Stimulated activated CD8-positive, alpha-beta memory T cell treated with anti-CD3 and anti-CD28 coated beads, Interleukin-7, amount 100 ng/mL, for 24 hours (primary cell): ENCODE results near the gene NR3C1.
"Not testable (repeated sequence)": the region's sequence is repeated elsewhere in the genome, so short reads cannot be mapped to it uniquely, and the experiment has no call there.

ENCODE experiments used
- DNase-seq: peaks from one replicate; pipeline ENCODE4 v3.0.0-alpha.2; 2020; ENCODE audit warnings: low read depth

NR3C1 gene

DNA sequence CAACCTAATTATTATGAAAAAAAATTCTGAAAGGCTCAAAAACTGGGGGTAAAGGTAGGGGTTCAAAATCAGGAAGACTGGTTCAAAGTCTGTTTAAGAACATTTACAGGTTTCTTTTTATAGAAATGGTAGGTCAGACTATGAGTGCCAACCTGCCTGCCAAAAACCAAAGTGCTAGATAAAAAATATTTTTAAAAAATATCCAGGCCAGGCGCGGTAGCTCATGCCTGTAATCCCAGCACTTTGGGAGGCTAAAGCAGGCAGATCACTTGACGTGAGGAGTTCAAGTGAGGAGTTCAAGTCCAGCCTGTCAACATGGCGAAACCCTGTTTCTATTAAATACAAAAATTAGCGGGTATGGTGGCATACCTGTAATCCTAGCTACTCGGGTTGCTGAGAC, 67.0 kb downstream of the NR3C1 start:
- no peak for DNase-seq

DNA sequence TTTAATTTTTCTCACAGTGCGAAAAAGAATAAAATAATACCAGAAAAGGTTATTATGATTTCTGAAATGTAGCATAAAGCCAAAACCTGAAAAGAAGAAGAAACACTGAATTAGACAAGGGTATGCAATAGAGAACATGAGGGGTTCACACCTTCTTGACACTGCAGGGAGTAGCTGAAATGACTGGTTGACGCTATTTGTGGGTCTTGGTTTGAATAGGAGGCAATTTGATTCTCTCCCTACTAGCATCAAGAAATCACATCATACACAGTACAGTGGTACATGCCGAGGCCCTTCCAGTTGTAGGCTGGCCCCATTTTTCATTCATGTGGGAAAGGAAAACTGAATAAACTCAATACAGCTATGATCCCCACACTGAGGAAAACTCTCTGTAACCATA, 68.6 kb downstream of the NR3C1 start:
- DNase-seq = no peak

DNA sequence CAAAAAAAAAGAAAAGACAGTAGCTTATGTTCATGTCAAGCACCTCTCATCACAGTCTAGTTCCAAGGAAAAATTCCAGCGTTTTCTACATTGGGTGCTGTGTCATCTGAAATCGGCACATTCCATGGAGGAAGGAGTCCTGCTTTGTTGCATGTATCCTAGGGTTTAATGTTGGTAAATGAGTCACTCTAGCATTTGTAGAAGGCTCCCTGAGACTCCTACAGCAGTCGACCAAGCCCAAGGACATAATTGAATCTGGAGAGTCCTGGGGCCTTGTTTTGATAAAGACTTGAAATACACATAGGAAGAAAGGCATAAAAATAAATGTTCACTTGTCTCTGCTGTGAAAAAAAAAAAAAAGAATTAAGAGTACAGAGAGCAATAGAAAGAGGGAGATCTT, 69.1 kb downstream of the NR3C1 start:
- DNase-seq = not testable (repeated sequence)

DNA sequence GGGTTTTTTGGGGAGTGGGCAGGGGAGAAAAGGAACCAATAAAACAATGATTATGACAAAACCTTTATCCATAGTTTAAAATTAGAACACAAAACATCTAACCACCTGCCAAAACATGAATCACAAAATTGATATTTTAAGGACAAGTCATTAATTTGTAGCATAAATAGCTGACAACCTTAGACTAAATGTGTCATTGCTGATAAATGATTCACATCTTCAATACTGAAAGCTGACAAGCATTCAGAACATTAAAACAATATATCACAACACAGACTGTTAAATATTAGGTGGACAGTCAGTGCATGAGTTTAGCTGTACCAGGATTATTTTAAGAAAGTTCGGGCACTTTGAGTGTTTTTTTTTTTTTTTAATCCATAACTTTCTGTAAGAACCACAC, 71.5 kb downstream of the NR3C1 start:
- no peak for DNase-seq

DNA sequence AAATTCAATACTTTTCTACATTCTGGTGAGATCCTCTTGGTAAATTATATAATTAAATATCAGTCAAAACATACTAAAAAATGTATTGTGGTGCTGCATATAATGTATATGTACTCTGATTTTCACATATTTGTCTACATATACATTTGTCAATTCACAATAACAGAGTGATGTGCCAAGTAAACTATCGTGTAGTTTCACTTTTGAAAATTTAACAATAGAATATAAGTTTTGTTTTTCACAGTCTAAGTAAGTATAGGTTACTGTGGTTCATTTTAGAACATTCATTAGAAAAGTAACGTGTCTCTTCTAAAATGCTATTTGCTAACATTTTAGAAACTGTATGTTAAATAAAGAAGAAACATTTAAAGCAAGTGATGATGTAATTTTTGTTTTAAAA, 73.6 kb downstream of the NR3C1 start:
- no peak for DNase-seq

DNA sequence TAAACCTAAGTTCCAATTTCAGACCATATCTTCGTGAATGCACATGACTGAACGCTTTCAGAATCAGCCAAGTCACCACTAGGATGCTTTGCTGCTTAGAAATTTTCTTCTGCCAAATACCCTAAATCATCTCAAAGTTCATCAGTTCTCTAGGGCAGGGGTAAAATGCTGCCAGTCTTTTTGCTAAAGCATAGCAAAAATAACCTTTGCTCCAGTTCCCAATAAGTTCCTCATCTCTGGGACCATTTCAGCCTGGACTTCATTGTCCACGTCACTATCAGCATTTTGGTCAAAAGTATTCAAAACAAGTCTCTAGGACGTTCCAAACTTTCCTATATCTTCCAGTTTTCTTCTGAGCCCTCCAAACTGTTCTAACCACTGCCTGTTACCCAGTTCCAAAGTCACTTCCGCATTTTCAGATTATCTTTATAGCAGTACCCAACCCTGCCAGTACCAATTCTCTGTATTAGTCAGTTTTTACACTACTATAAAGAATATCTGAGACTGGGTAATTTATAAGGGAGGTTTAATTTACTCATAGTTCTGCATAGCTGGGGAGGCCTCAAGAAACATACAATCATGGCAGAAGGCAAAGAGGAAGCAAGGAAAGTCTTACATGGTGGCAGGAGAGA, 74.8 kb downstream of the NR3C1 start:
- no peak for DNase-seq

DNA sequence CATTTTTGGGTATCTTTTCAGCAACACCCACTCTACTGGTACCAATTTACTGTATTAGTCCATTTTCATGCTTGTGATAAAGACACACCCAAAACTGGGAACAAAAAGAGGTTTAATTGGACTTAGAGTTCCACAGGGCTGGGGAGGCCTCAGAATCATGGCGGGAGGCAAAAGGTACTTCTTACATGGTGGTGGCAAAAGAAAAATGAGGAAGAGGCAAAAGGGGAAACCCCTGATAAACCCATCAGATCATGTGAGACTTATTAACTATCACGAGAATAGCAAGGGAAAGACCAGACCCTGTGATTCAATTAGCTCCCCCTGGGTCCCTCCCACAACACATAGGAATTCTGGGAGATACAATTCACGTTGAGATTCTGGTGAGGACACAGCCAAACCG, 78.4 kb downstream of the NR3C1 start:
- DNase-seq = not testable (repeated sequence)

DNA sequence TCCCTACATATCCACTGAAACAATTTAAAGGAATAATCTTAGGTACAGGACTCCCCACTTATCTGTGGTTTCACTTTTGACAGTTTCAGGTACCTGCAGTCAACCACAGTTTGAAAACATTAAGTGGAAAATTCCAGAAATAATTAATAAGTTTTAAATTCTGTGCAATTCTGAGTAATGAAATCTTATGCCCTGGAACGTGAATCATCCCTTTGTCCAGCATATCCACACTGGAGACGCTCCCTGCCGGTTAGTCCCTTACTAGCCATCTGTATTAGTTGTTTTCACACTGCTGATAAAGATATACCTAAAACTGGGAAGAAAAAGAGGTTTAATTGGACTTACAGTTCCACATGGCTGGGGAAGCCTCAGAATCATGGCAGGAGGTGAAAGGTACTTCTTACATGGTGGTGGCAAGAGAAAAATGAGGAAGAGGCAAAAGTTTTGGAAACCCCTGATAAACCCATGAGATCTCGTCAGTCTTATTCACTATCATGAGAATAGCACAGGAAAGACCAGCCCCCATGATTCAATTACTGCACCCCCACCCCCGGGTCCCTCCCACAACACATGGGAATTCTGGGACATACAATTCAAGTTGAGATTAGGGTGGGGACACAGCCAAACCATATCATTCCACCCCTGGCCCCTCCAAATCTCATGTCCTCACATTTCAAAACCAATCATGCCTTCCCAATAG, 80.4 kb downstream of the NR3C1 start:
- DNase-seq = not testable (repeated sequence)

DNA sequence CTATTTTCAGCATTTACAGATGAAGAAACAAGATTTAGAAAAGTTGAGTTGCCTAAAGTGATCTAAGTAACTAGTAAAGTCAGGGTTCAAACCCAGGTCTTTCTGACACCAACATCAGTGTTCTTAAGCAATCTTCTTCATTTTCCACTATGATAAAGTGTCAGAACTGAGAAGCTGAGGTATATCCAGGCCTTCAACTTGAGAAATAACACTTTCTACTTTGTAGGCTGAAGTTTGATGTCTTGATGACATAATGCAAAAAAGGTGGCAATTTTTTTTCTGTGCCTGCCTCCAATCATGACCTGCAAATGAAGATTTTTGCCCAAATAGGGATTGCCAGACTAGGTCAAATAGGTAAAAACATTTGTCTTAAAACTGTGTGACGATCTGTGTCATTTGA, 81.3 kb downstream of the NR3C1 start:
- DNase-seq = no peak

DNA sequence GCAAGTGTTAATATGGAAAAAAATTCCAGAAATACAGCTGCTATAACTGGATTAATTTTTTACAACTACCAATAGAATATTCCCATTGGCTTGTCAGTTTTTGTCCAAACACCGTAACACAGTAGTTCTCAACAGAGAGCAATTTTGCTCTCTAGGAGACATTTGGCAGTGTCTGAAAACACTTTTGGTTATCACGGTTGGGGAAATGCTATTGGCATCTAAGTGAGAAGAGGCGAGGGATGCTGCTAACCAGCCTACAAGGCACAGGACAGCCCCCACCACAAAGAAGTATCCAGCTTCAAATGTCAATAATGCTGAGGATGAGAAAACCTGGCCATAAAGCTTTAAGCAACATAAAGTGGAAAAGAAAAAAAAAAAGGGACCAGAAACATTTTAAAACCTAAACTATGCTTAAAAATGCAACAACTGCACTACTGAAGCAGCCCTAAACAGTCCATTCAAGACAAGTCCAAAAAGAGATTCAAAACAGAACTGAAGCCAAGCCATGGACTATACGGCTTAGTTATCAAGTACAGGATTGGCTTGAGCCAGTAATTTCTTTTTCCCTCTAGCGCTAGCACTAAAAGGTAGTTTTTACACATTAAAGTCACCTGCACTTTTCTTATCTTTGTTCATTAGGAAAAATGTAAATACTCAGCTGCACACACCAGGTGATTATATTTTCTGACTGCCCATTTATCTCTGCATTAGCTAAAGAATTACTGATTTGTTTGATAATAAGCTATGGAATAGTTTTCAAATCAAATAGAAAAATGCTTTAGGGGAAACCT, 83.9 kb downstream of the NR3C1 start:
- no peak for DNase-seq

DNA sequence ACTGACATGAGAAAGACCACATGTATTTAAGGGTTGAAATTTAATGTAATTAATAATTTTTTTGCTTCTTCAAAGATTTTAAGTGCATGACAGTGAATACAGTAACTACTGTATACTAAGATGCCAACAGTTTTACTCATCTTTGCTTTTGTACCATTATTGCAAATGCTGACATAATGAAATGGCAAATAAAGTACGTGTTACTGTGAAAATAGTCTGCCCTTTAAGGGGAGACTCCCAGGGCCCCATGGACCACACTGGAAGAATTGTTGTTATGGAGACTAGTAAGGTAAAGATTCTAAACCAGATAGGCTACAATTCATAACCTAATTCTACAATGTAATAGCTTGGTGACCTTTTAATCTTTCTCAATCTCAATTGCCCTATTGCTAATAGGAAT, 84.7 kb downstream of the NR3C1 start:
- no peak for DNase-seq

DNA sequence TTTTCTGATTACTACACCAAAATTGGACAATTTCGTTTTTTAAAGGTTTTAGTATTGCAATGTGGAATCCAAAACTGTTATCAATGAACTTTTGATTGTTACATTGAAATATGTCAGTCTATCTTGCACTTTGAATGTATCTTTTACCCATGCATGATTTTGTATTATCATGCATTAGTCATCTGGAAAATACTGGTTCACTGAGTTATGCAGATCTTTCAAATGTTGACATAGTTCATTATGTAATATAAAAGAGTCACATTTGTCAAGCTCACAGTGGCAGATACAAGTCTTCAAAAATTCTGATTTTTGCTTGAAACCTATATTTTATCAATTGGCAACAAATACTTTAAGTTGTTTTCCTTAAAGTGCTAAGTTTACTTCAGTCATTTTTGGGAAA, 85.2 kb downstream of the NR3C1 start:
- no peak for DNase-seq

DNA sequence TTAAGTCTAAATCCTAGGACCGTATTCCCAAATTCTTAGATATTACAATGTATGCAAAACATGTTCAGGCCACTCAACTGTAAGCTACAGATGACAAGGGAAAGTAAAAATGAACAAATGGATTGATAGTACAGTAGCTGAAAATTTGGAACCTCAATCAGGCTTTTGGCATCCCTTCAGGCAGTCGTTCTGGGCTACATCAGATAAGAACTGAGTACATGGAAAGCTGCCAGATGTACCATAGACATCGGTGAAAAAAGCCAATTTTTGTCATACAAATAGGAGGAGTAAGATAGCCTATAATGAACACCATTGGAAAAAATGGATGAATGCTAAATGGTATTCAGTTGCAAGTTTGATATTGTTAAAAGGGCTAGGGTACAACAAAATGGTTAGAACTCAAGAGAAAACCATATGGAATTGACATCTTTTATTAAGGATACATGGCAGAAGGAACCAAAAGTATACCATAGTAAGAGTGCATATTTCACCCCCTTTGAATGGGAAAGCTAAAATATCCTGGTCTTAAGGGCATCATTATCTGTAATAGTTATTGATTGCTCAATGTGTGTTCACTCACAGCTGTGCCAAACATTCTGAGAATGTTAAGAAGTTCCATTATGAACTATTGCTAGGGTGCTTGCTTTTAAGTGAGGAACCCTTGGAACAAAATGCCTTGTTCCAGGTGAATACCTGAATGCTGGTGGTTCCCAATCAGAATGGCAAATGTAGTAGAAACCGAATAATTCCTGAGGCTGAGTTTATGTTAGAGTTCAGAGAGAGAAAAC, 86.4 kb downstream of the NR3C1 start:
- DNase-seq = no peak

DNA sequence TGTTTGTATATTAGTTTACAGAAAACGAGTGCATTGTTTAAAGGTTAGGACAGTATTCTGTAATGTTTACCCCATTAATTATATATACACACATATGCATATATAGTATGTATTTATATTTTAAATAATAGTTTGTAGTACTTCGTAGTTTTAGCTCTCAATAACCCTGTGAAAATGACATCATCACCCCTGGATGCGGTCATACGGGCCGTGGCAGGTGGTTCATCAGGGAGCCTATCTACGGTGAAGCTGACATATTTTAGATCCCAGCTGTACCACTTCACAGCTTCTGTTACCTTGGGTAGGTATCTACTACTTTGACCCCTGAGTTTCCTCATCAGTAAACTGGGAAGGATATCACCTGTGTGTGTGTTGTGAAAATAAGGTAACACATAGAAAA, 87.1 kb downstream of the NR3C1 start:
- no peak for DNase-seq

DNA sequence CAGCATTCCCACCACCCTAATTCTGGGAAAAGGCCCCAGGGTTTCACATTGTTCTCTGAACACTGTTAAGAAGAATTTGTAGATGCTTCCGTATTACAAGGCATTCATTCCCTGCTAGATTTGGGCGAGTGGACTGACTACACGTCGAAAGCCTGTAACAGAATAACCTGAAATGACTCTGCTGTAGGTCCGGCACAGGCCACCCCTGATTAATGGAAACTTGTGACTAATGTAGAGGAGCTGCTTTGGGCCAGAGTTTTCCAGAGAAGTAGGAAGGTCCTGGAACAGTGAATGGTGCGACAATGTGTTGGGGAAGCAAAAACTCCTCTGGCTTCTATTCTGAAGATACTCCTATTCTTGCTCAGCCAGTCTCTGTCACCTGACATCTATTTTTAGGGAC, 87.6 kb downstream of the NR3C1 start:
- no peak for DNase-seq

DNA sequence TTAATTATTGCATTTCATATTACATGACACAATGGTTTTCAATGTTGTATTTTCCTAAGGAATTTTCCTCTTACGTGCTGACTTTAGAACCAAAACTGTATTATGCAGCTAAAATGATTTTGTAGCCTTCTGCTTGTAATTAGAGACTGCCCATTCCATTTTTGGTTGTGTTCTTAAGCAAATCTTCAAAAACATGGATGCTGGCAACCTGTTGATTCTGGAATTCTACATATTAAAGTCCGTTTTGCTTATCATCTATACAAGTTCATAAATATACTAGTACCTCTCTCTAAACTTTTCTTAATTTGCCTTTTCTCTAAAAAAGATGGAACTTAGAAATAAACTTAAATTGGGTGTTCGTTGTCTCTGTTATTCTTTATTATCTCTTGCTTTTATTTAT, 88.3 kb downstream of the NR3C1 start:
- no peak for DNase-seq

DNA sequence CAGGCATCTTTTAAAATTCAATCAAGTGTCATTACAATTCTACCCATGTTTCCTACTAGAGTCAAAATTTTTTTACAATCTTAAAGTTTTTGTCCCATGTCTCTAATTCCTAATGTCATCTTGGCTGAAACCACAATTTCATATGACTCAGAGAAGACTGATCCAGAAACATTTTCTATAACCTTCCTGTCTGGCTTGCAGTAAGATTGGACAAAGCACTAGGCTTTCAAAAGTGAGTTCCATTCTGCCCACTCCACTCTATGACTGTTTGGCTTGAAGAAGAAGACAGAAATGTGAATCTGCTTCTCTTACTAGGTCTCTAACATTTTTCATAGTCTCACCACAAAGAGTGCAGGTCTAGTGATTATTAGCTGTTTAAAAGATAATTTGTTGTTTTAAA, 88.8 kb downstream of the NR3C1 start:
- no peak for DNase-seq

DNA sequence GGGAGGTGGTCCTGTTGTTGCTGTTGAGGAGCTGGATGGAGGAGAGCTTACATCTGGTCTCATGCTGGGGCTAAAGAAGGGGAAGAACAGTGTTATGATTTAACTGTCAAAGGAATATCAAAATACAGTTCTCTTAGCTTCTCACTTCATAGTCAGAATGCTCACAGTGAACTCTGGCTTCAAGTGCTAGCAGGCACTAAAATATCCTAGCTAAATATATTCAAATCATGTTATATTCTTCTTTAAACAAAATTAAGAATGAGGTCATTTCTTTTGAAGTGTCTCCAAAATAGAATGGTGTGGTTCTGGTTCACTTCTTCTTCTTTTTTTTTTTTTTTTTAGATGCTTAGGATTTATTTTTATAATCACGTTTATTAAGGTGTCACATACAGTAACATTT, 89.4 kb downstream of the NR3C1 start:
- DNase-seq = no peak

DNA sequence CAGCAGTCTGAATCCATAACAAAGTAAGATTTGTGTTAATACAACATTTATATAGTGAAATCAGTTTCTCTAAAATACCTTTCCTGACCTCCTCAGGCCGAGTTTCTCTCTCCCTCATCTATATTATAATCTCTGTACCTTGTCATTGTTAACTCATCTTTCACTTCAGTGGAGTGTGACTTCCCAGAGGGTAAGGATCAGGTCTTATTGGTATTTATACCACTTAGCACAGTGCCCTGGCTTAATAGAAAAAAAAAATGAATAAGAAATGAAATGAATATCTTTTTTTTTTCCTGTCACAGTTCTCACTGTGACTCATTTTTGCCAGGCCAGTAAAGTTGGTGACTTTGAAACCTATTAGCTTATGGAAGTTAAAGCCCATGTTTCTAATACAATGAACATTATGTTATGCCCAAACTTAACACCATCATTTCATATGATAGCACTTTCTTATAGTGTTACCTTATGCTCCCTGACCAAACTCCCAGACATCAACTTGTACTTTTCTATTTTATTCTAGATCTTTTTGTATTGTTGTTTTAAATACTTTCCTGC, 90.1 kb downstream of the NR3C1 start:
- DNase-seq = no peak

DNA sequence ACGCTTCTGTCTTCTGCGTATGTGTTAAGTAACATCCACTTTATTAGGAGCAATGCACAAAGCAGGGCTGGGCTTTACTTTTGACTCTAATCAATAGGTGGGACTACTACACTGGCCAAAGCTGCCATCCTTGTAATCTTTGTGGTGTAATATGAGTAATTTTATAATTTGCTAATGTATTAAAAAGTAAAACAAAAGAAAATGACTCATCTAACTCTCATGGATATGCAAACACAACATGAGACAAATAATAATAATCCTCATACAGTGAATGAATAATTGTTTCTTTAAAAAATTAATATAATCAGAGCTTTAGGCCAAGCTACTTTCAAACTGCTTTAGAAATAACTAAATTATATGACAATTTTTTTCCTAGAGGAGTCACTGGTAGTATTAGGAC, 90.7 kb downstream of the NR3C1 start:
- DNase-seq = no peak

DNA sequence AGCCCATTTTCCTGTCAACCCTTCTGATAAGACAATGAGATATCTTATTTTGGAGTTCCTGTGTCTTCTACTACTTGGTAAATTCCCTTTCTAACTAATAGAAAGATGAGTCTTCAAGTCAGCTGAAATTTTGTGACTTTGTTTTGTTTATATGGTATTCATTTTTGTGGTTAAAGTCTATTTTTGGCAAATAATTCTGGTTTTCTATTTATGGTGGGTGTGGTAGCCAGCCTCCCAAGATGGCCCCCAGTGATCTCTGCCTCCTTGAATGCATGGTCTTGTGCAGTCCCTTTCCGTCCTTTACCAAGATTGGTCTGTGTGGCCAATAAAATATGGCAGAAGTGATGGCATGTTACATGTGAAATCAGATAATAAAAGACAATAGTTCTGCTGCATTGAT, 91.5 kb downstream of the NR3C1 start:
- no peak for DNase-seq

DNA sequence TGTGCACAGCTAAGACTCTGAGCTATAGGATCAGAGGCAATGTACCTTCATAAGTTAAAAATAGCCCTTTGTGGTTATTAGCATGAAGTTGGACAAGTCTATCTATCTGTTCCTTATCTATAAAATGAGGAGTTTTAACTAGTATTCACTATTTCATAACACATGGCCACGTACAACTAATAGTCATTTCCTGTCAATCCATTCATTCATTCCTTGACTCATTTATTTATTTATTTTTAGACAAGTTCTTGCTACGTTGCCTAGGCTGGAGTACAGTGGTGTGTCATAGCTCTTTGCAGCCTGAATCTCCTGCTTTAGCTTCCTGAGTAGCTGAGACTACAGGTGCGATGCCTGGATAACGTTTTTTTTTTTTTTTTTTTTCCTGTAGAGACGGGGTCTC, 92.1 kb downstream of the NR3C1 start:
- DNase-seq = no peak
